GM10266 (cell line): ENCODE measurements around the gene CCDC78.
"Not testable (repeated sequence)": the region's sequence is repeated elsewhere in the genome, so short reads cannot be mapped to it uniquely, and the experiment has no call there.

Experiments
- DNase-seq: peaks from one replicate; pipeline ENCODE4 v3.0.0; 2012; ENCODE audit errors: extremely low spot score
- CTCF ChIP-seq: IDR thresholded peaks from 2 replicates; pipeline ENCODE4 v1.5.1; 2012; ENCODE audit warnings: mild to moderate bottlenecking, low read depth; ENCODE audit not compliant: control insufficient read depth, insufficient read depth; ENCODE audit errors: missing control alignments

CCDC78 gene

GRCh38 chr16:750485-750884 is 24.2 kb upstream of the CCDC78 start:
- no peak for DNase-seq
- TF ChIP-seq CTCF, result no peak

GRCh38 chr16:749010-749409 is 22.8 kb upstream of the CCDC78 start:
- no peak for TF ChIP-seq CTCF
- no peak for DNase-seq

GRCh38 chr16:747978-748746 is 21.9 kb upstream of the CCDC78 start:
- no peak for DNase-seq
- TF ChIP-seq CTCF, result no peak

GRCh38 chr16:746637-747036 is 20.4 kb upstream of the CCDC78 start:
- DNase-seq, result no peak
- no peak for TF ChIP-seq CTCF

GRCh38 chr16:745739-746138 is 19.5 kb upstream of the CCDC78 start:
- peak; percentile 51 for TF ChIP-seq CTCF
- DNase-seq, result no peak

- no peak for DNase-seq
- no peak for TF ChIP-seq CTCF
Observed at GRCh38 chr16:743794-744500, 17.7 kb upstream of the CCDC78 start.

- DNase-seq, result not testable (repeated sequence)
Observed at GRCh38 chr16:742894-743293, 16.7 kb upstream of the CCDC78 start.
